ENCODE measurements around the gene INS.

- TF ChIP-seq CTCF (IDR thresholded peaks at IDR 0.05; ENCODE audit: insufficient read depth, low read length, poor library complexity, severe bottlenecking) = no peak
- no peak for TF ChIP-seq EZH2phosphoT487 (conservative IDR thresholded peaks at IDR 0.05; ENCODE audit: low read length)
Observed at GRCh38 chr11:2139123-2139521, 21.9 kb downstream of the INS start, which contains the start of gene IGF2.

Data from SU-DHL-6 (cell line).